ENCODE measurements around the gene POU6F2. TPM values are rescaled to one million over a fixed set of nuclear protein-coding genes. Genes with fewer than 3 reads are reported as not detected.

Gene POU6F2
- total and polyA plus RNA-seq, 9 of the 15 experiments (the other 6 are each of a cell fraction or from before 2014, with no cell fraction given): 0.29 to 1.5 (median 0.96) TPM

- Histone ChIP-seq H4K20me1 (replicated peaks; ENCODE audit: control insufficient read depth, insufficient read depth, low read length) (peaks cover 8% of the 10 kb centered on the region), H3K27me3 (ENCODE audit: control insufficient read depth in 2 of 2, insufficient read depth in 2 of 2, low read length in 2 of 2) (peaks cover 7 to 8% of the 10 kb centered on the region in 2 experiments; a peak in 3 of 5 replicates), H3K9me1 (ENCODE audit: control insufficient read depth, insufficient read depth, low read length) (no peaks in the 10 kb centered on the region), H3K79me2 (ENCODE audit: control insufficient read depth, insufficient read depth, low read length) (no peaks in the 10 kb centered on the region), H3K9me3 (replicated peaks; ENCODE audit: control insufficient read depth, insufficient read depth, low read depth, low read length) (no peaks in the 10 kb centered on the region), H2AFZ (ENCODE audit: low read depth, low read length) (no peak overlapping the region), H3K36me3 (ENCODE audit: control insufficient read depth, insufficient read depth, low read length) (no peaks in the 10 kb centered on the region), H3K4me3 (no peak overlapping the region), H3K9ac (ENCODE audit: insufficient read depth in 1 of 2, low read depth in 2 of 2, low read length in 2 of 2) (no peak overlapping the region), H3K27ac (ENCODE audit: extremely low read depth, low read depth, low read length) (no peak overlapping the region), H3K4me1 (replicated peaks in 1 of 2; ENCODE audit: control insufficient read depth in 2 of 2, insufficient read depth in 2 of 2, low read length in 2 of 2) (no peaks in the 10 kb centered on the region), H3K4me2 (ENCODE audit: insufficient read depth, low read length) (no peak overlapping the region)
- BruUV-seq (replicated peaks): no TSS peak
- ATAC-seq (no peak), DNase-seq (ENCODE audit: extremely low read depth in 1 of 4, low spot score in 3 of 4) (no peak), FAIRE-seq (no peak)
- in situ Hi-C loops (cut with MboI) (no loop called here), intact Hi-C loops (cut with micrococcal nuclease) (no loop called here)
- 23% methylated on average over 5 of the region's 5 CpGs for WGBS (ENCODE audit: insufficient coverage, low coverage, missing lambda C conversion rate)
- ChIA-PET POLR2A (no interaction called here), CTCF (ENCODE audit: low intra/inter-chr PET ratio) (no interaction called here)
- no peak for TF ChIP-seq RAD51 (IDR thresholded peaks at IDR 0.05; ENCODE audit: borderline replicate concordance, low read depth)
- no peak for TF ChIP-seq ZNF280A (IDR thresholded peaks at IDR 0.05; ENCODE audit: low read depth, partially characterized antibody)
- TF ChIP-seq SIRT6 (IDR thresholded peaks at IDR 0.05; ENCODE audit: low read depth, low read length): no peak
- TF ChIP-seq MTA3 (IDR thresholded peaks at IDR 0.05; ENCODE audit: borderline replicate concordance): no peak
- TF ChIP-seq PHF8 (IDR thresholded peaks at IDR 0.05; ENCODE audit: borderline replicate concordance, low read length): no peak
- no peak for TF ChIP-seq ZNF717 (CRISPR knock-in tag; IDR thresholded peaks at IDR 0.05)
- no peak for TF ChIP-seq WHSC1 (IDR thresholded peaks at IDR 0.05; ENCODE audit: low read length)
- TF ChIP-seq PTRF (tag; IDR thresholded peaks at IDR 0.05): no peak
- no peak for TF ChIP-seq ZNF347 (CRISPR knock-in tag; IDR thresholded peaks at IDR 0.05; ENCODE audit: low read depth)
- no peak for TF ChIP-seq ADNP (tag; IDR thresholded peaks at IDR 0.05)
- TF ChIP-seq SRSF3 (IDR thresholded peaks at IDR 0.05; ENCODE audit: insufficient read depth, low read length): no peak
- no peak for TF ChIP-seq ZNF766 (CRISPR knock-in tag; conservative IDR thresholded peaks at IDR 0.05)
- TF ChIP-seq U2AF1 (optimal IDR thresholded peaks at IDR 0.05; ENCODE audit: low read depth, low read length): no peak
- TF ChIP-seq RERE (CRISPR knock-in tag; IDR thresholded peaks at IDR 0.05; ENCODE audit: borderline replicate concordance): no peak
- TF ChIP-seq JUND (IDR thresholded peaks at IDR 0.05; ENCODE audit: borderline replicate concordance, low read depth, low read length): no peak
- TF ChIP-seq JUND (tag; IDR thresholded peaks at IDR 0.05; ENCODE audit: borderline replicate concordance, low read depth, low read length): no peak
- TF ChIP-seq HMGN3 (IDR thresholded peaks at IDR 0.05; ENCODE audit: borderline replicate concordance, extremely low read depth, insufficient read length, low read depth, low read length): no peak
These were observed 91.3 kb downstream of the POU6F2 start for GRCh38 chr7:39069031-39069430.
